Caco-2 (cell line): ENCODE measurements around the gene ERC2. TPM values are rescaled to one million over a fixed set of nuclear protein-coding genes. Genes with fewer than 3 reads are reported as not detected.

Experiments used
- BruUV-seq: library from RNA; stranded (reverse); fragments of 400-500 nt; replicated peaks from 2 replicates; lab custom pipeline; 2021; lab: Mats Ljungman, UMichigan
- CTCF ChIA-PET: fragments of 300-600 bp; sonication (Branson Sonifier 250); formaldehyde crosslinking; loops from one replicate; lab custom pipeline; 2022; ENCODE audit warnings: antibody characterized with exemption; lab: Charles Lee
- POLR2A ChIA-PET: fragments of 300-600 bp; sonication (Branson Sonifier 250); formaldehyde crosslinking; loops from one replicate; lab custom pipeline; 2022; ENCODE audit warnings: antibody characterized with exemption; lab: Charles Lee
- DNase-seq, 2 experiments: peaks; one replicate each; pipeline versions ENCODE4 v3.0.0 to v3.0.0-alpha.2; 2020 to 2022
- H3K27me3 ChIP-seq: replicated peaks from 2 replicates; pipeline ENCODE4 v1.6.0; 2011; ENCODE audit warnings: low read length; ENCODE audit not compliant: control insufficient read depth, insufficient read depth
- H3K36me3 ChIP-seq: 2 replicates; pipeline ENCODE4 v1.5.1; 2011; ENCODE audit warnings: low read length; ENCODE audit not compliant: control insufficient read depth, insufficient read depth
- H3K4me1 ChIP-seq: fragments of 250-450 bp; sonication (Bioruptor Pico); 2 replicates; pipeline ENCODE4 v1.5.1; 2020; ENCODE audit warnings: mild to moderate bottlenecking
- H3K4me3 ChIP-seq: 2 replicates; pipeline ENCODE4 v1.5.1; 2011; ENCODE audit warnings: low read depth, mild to moderate bottlenecking, control low read depth, low read length
- H3K9me3 ChIP-seq: fragments of 250-450 bp; sonication (Bioruptor Pico); 2 replicates; pipeline ENCODE4 v1.5.1; 2020; ENCODE audit warnings: mild to moderate bottlenecking, moderate library complexity
- H3K27ac Mint-ChIP-seq: one replicate; pipeline ENCODE4 v1.8.0; 2022; ENCODE audit warnings: mixed read lengths; ENCODE audit not compliant: unreplicated experiment
- H3K27me3 Mint-ChIP-seq: one replicate; pipeline ENCODE4 v1.8.0; 2022; ENCODE audit warnings: mixed read lengths; ENCODE audit not compliant: insufficient read depth, unreplicated experiment
- H3K36me3 Mint-ChIP-seq: one replicate; pipeline ENCODE4 v1.8.0; 2022; ENCODE audit warnings: mild to moderate bottlenecking, mixed read lengths; ENCODE audit not compliant: insufficient read depth, unreplicated experiment
- H3K4me1 Mint-ChIP-seq: one replicate; pipeline ENCODE4 v1.8.0; 2022; ENCODE audit warnings: low read depth, mixed read lengths; ENCODE audit not compliant: unreplicated experiment
- H3K4me3 Mint-ChIP-seq: one replicate; pipeline ENCODE4 v1.8.0; 2022; ENCODE audit warnings: mild to moderate bottlenecking, moderate library complexity, mixed read lengths; ENCODE audit not compliant: unreplicated experiment
- H3K9me3 Mint-ChIP-seq: one replicate; pipeline ENCODE4 v1.8.0; 2022; ENCODE audit warnings: mixed read lengths; ENCODE audit not compliant: unreplicated experiment
- intact Hi-C: fragments of 100-400 bp; cut with micrococcal nuclease; formaldehyde crosslinking; loops from one replicate; pipeline ENCODE4 v1.10.0; 2022; ENCODE audit not compliant: unreplicated experiment
- microRNA-seq: library from miRNA; unstranded; fragments of <30 nt; microRNA quantifications from one replicate; pipeline ENCODE4 v1.2.0, GENCODE V29; 2022
- total RNA-seq: library from RNA; stranded (reverse); gene quantifications from 2 replicates; pipeline ENCODE4 v1.2.3, GENCODE V29; 2022
- TF ChIP-seq, protein P1 (sequence below), 2 experiments: fragments of 200-600 bp in 1 of 2; IDR thresholded peaks; 1 replicate in 1 of 2; 2 replicates in 1 of 2; pipeline versions ENCODE4 v1.5.1 to v1.8.0; 2011 to 2022; ENCODE audit warnings: antibody characterized with exemption in 1 of 2, control low read depth in 1 of 2, inconsistent platforms in 1 of 2, low read depth in 1 of 2, low read length in 1 of 2, mild to moderate bottlenecking in 1 of 2, moderate library complexity in 1 of 2; ENCODE audit not compliant: insufficient read depth in 1 of 2, severe bottlenecking in 1 of 2, unreplicated experiment in 1 of 2

ERC2 gene
- total RNA-seq, 1 experiment from 2014 or later = 0.54 TPM

DNA sequence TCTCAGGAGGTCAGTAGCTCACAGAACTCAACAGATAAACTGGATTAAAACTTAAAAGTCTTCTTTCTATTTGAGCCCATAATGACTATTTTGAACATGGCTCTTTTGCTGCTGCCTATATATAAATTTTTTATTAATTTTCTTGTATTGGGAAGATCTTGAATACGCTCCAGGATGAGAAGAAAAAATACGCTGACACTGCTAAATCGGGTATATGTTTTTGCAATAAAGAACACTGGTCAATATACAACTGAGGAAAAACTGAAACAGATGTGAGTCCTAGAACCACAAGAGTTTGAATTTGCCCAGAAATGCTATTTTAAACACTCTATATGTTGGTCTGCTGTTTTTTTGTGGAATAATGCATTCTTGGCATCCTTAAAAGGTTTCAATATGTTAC, 1001.7 kb downstream of the ERC2 start:
- Mint-ChIP-seq H3K4me3 (no peak overlapping the region), H3K27ac (no peak overlapping the region), H3K36me3 (no peaks in the 10 kb centered on the region), H3K27me3 (no peaks in the 10 kb centered on the region), H3K9me3 (no peaks in the 10 kb centered on the region), H3K4me1 (no peaks in the 10 kb centered on the region)
- ChIA-PET POLR2A (no interaction called here), CTCF (no interaction called here)
- DNase-seq = no peak
- intact Hi-C loops = no loop called here
- no peaks in the 10 kb centered on the region for H3K36me3 ChIP-seq
- BruUV-seq = no TSS peak
- no peaks in the 10 kb centered on the region for H3K27me3 ChIP-seq
- TF ChIP-seq, protein P1, sequence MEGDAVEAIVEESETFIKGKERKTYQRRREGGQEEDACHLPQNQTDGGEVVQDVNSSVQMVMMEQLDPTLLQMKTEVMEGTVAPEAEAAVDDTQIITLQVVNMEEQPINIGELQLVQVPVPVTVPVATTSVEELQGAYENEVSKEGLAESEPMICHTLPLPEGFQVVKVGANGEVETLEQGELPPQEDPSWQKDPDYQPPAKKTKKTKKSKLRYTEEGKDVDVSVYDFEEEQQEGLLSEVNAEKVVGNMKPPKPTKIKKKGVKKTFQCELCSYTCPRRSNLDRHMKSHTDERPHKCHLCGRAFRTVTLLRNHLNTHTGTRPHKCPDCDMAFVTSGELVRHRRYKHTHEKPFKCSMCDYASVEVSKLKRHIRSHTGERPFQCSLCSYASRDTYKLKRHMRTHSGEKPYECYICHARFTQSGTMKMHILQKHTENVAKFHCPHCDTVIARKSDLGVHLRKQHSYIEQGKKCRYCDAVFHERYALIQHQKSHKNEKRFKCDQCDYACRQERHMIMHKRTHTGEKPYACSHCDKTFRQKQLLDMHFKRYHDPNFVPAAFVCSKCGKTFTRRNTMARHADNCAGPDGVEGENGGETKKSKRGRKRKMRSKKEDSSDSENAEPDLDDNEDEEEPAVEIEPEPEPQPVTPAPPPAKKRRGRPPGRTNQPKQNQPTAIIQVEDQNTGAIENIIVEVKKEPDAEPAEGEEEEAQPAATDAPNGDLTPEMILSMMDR (IDR thresholded peaks at IDR 0.05; ENCODE audit: insufficient read depth in 1 of 2, low read depth in 1 of 2, low read length in 1 of 2, severe bottlenecking in 1 of 2, unreplicated experiment in 1 of 2) = no peak
- no peak overlapping the region for H3K4me3 ChIP-seq
- H3K9me3 ChIP-seq = no peaks in the 10 kb centered on the region
- H3K4me1 ChIP-seq = no peaks in the 10 kb centered on the region

DNA sequence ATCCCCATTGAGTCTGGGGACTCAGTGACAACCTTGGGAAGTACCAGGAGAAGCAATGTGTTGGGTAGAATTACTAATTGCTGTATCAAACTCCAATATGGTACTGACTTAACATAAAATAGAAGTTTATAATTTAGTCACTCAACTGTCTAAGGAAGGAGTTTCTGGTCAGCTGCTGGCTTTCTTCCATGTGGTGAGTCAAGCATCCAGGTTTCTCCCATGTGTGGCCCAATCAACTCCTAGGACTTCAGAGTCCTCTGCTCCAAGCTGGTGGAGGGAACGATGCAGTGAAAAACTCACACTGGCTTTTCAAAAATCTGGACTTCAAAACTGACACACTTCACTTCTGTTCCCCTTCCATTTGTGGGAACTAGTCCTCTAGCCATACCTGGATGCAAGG, 1006.4 kb downstream of the ERC2 start:
- ChIA-PET CTCF (no interaction called here), POLR2A (no interaction called here)
- TF ChIP-seq, protein P1 (IDR thresholded peaks at IDR 0.05; ENCODE audit: insufficient read depth in 1 of 2, low read depth in 1 of 2, low read length in 1 of 2, severe bottlenecking in 1 of 2, unreplicated experiment in 1 of 2) = no peak
- no peak overlapping the region for H3K4me3 Mint-ChIP-seq
- DNase-seq = no peak
- no peaks in the 10 kb centered on the region for H3K36me3 ChIP-seq
- H3K27me3 Mint-ChIP-seq = no peaks in the 10 kb centered on the region
- H3K9me3 ChIP-seq = no peaks in the 10 kb centered on the region
- H3K27ac Mint-ChIP-seq = no peak overlapping the region
- H3K4me1 Mint-ChIP-seq = no peaks in the 10 kb centered on the region
- BruUV-seq = no TSS peak
- H3K4me1 ChIP-seq = no peaks in the 10 kb centered on the region
- no peaks in the 10 kb centered on the region for H3K27me3 ChIP-seq
- H3K4me3 ChIP-seq = no peak overlapping the region
- H3K9me3 Mint-ChIP-seq = no peaks in the 10 kb centered on the region
- intact Hi-C loops = no loop called here
- H3K36me3 Mint-ChIP-seq = no peaks in the 10 kb centered on the region

DNA sequence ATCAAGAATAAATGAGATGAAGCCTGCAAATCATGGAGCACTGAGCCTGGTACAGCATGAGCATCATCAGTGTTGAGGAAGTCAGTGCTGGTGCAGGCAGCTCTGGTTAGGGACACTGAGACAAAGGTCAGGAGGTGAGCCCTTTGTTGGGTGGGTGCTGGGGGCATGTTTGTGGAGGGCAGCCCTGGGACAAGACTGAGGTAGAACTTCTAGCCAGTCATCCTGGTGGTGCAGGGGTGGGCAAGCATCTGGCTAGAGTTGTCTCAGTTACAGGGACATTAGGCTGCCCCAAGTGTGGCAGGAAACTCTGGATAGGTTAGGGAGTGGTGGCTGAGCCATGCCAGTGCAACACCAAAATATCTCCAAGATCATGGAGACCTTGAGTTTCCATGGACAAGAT, 1008.4 kb downstream of the ERC2 start:
- H3K4me3 ChIP-seq = no peak overlapping the region
- intact Hi-C loops = no loop called here

More for the DNA sequence above, 1008.4 kb downstream of the ERC2 start:
- TF ChIP-seq, protein P1 (IDR thresholded peaks at IDR 0.05; ENCODE audit: insufficient read depth in 1 of 2, low read depth in 1 of 2, low read length in 1 of 2, severe bottlenecking in 1 of 2, unreplicated experiment in 1 of 2) = no peak
- H3K36me3 Mint-ChIP-seq = no peaks in the 10 kb centered on the region
- POLR2A ChIA-PET = no interaction called here
- H3K4me3 Mint-ChIP-seq = no peak overlapping the region
- no peaks in the 10 kb centered on the region for H3K27me3 Mint-ChIP-seq
- no TSS peak for BruUV-seq
- DNase-seq = no peak
- no peaks in the 10 kb centered on the region for H3K9me3 ChIP-seq
- H3K4me1 ChIP-seq = no peaks in the 10 kb centered on the region
- H3K9me3 Mint-ChIP-seq = no peaks in the 10 kb centered on the region
- no peak overlapping the region for H3K27ac Mint-ChIP-seq
- CTCF ChIA-PET = no interaction called here
- no peaks in the 10 kb centered on the region for H3K27me3 ChIP-seq
- no peaks in the 10 kb centered on the region for H3K36me3 ChIP-seq
- H3K4me1 Mint-ChIP-seq = no peaks in the 10 kb centered on the region

Small RNA genes lying within 50 kb of the gene (microRNA-seq; reads per million reads assigned to microRNA genes)
- not detected for gene MIR3938

Other genes starting within 250 kb of the ERC2 start
- 25.3 and 28.6 TPM in 2 replicates for gene CCDC66, start 88.7 kb upstream of the ERC2 start, total RNA-seq
- gene TASOR, start 214.8 kb upstream of the ERC2 start, total RNA-seq = 54.7 and 59.0 TPM in 2 replicates